Measurements from ENCODE around the gene ADAMTS6.

- TF ChIP-seq POLR2AphosphoS5 (IDR thresholded peaks at IDR 0.05) (no peak), CTCF (IDR thresholded peaks at IDR 0.05) (no peak)
Observed at GRCh38 chr5:65326922-65327321, 154.8 kb downstream of the ADAMTS6 start.
